LNCaP clone FGC (cell line): Measurements from ENCODE around the gene IL2.

Source experiments
- DNase-seq: peaks from one replicate; pipeline ENCODE4 v3.0.0-alpha.2; 2011; ENCODE audit warnings: low read depth
- H3K4me3 ChIP-seq: 2 replicates; pipeline ENCODE4 v1.5.1; 2011; ENCODE audit warnings: mild to moderate bottlenecking, low read depth, low read length, control low read depth
- TF ChIP-seq, protein P1 (sequence below): IDR thresholded peaks from 2 replicates; pipeline ENCODE4 v1.5.1; 2012; ENCODE audit warnings: mild to moderate bottlenecking; ENCODE audit not compliant: control insufficient read depth, insufficient read depth; ENCODE audit errors: extremely low read depth

Gene IL2

DNA sequence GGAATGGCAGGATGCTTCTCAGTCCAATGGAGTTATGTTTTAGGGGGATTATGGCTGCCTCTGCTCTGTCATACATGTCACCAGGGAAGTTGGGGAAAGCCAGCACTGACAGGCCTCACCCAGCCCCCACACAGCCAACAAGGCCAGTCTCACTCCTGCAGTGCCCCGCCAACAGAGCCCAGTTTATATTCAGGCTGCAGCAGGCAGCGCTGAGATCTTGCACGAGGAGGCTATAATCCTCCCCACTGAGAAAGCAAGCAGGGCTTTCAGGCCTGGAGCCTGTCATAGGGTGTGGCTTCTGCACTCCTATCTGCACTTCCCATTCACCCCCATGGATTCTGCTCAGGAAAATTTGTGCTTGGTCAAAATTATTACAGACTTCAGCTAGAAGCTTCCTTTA is 52.7 kb downstream of the IL2 start:
- H3K4me3 ChIP-seq = no peak overlapping the region
- DNase-seq = no peak
- TF ChIP-seq, protein P1, sequence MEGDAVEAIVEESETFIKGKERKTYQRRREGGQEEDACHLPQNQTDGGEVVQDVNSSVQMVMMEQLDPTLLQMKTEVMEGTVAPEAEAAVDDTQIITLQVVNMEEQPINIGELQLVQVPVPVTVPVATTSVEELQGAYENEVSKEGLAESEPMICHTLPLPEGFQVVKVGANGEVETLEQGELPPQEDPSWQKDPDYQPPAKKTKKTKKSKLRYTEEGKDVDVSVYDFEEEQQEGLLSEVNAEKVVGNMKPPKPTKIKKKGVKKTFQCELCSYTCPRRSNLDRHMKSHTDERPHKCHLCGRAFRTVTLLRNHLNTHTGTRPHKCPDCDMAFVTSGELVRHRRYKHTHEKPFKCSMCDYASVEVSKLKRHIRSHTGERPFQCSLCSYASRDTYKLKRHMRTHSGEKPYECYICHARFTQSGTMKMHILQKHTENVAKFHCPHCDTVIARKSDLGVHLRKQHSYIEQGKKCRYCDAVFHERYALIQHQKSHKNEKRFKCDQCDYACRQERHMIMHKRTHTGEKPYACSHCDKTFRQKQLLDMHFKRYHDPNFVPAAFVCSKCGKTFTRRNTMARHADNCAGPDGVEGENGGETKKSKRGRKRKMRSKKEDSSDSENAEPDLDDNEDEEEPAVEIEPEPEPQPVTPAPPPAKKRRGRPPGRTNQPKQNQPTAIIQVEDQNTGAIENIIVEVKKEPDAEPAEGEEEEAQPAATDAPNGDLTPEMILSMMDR = no peak
